ENCODE results near the gene RND3. TPM values are rescaled to one million over a fixed set of nuclear protein-coding genes. Genes with fewer than 3 reads are reported as not detected.

The RND3 gene
- total and polyA plus RNA-seq, 2 of the 13 experiments (the other 11 are each of a cell fraction or from before 2014, with no cell fraction given) = 0.13 to 0.42 TPM

DNA sequence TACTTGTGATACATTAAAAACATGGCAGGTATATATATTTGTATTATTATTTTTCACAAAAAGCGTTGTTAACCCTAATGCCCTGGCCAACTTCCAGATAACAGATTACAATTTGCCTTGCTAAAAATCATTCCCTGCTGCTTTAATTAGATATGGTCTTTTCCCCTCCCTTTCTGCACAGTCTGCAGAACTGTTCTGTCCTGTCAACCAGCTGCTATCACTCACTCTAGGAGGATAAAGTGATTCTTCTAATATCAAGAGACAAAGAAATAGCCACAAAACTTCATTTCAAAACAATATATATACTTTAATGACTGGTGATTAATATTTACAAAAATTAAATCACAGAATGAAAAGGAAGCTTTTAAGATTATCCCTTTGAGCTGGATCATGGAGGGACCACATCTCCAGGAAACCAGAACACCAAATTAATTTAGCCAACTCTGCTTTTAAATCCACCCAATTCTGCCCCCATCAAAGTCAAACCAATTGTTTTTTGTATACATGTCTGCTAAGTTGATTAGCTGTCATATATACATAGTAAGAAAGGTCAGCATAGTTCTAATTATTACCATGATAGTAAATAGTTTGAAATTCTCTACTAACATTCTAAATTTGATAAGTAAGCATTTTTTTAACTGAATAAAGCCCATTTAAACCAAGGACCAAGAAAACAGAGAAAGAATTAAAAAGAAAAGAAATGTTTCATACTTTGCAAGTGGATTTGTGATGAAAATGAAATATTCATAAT is 55.7 kb downstream of the RND3 start:
- FAIRE-seq = no peak
- H2AFZ ChIP-seq (ENCODE audit: low read length) = no peak overlapping the region
- intact Hi-C loops (cut with micrococcal nuclease; ENCODE audit: unreplicated experiment) = no loop called here
- H3K4me3 ChIP-seq (replicated peaks in 1 of 3; ENCODE audit: insufficient read depth in 1 of 3, low read depth in 2 of 3, low read length in 3 of 3) = no peak overlapping the region
- H3K27me3 ChIP-seq (ENCODE audit: control insufficient read depth in 1 of 2, insufficient read depth in 2 of 2, low read length in 2 of 2) = no peaks in the 10 kb centered on the region
- in situ Hi-C loops (cut with HindIII; ENCODE audit: extremely low pct_ligation_motif_present, low pct_unique_long_range_greater_than_20kb) = no loop called here
- TF ChIP-seq MAFK (conservative IDR thresholded peaks at IDR 0.05 in 1 of 2, IDR thresholded peaks at IDR 0.05 in 1 of 2; ENCODE audit: low read length in 2 of 2) = peak; percentile 71 to 87
- TF ChIP-seq, protein P1, sequence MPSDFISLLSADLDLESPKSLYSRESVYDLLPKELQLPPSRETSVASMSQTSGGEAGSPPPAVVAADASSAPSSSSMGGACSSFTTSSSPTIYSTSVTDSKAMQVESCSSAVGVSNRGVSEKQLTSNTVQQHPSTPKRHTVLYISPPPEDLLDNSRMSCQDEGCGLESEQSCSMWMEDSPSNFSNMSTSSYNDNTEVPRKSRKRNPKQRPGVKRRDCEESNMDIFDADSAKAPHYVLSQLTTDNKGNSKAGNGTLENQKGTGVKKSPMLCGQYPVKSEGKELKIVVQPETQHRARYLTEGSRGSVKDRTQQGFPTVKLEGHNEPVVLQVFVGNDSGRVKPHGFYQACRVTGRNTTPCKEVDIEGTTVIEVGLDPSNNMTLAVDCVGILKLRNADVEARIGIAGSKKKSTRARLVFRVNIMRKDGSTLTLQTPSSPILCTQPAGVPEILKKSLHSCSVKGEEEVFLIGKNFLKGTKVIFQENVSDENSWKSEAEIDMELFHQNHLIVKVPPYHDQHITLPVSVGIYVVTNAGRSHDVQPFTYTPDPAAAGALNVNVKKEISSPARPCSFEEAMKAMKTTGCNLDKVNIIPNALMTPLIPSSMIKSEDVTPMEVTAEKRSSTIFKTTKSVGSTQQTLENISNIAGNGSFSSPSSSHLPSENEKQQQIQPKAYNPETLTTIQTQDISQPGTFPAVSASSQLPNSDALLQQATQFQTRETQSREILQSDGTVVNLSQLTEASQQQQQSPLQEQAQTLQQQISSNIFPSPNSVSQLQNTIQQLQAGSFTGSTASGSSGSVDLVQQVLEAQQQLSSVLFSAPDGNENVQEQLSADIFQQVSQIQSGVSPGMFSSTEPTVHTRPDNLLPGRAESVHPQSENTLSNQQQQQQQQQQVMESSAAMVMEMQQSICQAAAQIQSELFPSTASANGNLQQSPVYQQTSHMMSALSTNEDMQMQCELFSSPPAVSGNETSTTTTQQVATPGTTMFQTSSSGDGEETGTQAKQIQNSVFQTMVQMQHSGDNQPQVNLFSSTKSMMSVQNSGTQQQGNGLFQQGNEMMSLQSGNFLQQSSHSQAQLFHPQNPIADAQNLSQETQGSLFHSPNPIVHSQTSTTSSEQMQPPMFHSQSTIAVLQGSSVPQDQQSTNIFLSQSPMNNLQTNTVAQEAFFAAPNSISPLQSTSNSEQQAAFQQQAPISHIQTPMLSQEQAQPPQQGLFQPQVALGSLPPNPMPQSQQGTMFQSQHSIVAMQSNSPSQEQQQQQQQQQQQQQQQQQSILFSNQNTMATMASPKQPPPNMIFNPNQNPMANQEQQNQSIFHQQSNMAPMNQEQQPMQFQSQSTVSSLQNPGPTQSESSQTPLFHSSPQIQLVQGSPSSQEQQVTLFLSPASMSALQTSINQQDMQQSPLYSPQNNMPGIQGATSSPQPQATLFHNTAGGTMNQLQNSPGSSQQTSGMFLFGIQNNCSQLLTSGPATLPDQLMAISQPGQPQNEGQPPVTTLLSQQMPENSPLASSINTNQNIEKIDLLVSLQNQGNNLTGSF (CRISPR knock-in tag; IDR thresholded peaks at IDR 0.05) = no peak
- peak; percentile 77 for TF ChIP-seq MAFF (IDR thresholded peaks at IDR 0.05; ENCODE audit: low read depth, low read length)
- ChIA-PET POLR2A (no interaction called here), CTCF (ENCODE audit: low intra/inter-chr PET ratio, low total read pairs) (no interaction called here)
- H3K4me2 ChIP-seq (ENCODE audit: low read depth, low read length) = no peak overlapping the region
- no peaks in the 10 kb centered on the region for H4K20me1 ChIP-seq (ENCODE audit: insufficient read depth, low read length)
- no peaks in the 10 kb centered on the region for H3K79me2 ChIP-seq (ENCODE audit: insufficient read depth, low read length)
- H3K27ac ChIP-seq (ENCODE audit: extremely low read length, insufficient read depth, low read length) = no peak overlapping the region
- no peak overlapping the region for H3K9ac ChIP-seq (ENCODE audit: insufficient read depth, low read depth, low read length)
- no TSS peak for BruUV-seq (replicated peaks)
- peaks cover 25% of the 10 kb centered on the region for H3K9me3 ChIP-seq (ENCODE audit: low read length)
- 0% methylated on average over 1 of the region's 1 CpG for WGBS (ENCODE audit: low lambda C conversion rate)
- no peaks in the 10 kb centered on the region for H3K36me3 ChIP-seq (replicated peaks in 1 of 2; ENCODE audit: control insufficient read depth in 1 of 2, insufficient read depth in 2 of 2, low read length in 2 of 2)
- DNase-seq (ENCODE audit: low spot score) = no peak
- no peaks in the 10 kb centered on the region for H3K4me1 ChIP-seq (ENCODE audit: insufficient read depth, low read length)
- ATAC-seq = no peak

Data from HepG2 (cell line).